GM10266 (cell line): ENCODE measurements around the gene EPB41L4B.

Source experiments
- DNase-seq: peaks from one replicate; pipeline ENCODE4 v3.0.0; 2012; ENCODE audit errors: extremely low spot score
- TF ChIP-seq, protein P1 (sequence below): IDR thresholded peaks from 2 replicates; pipeline ENCODE4 v1.5.1; 2012; ENCODE audit warnings: mild to moderate bottlenecking, low read depth; ENCODE audit not compliant: control insufficient read depth, insufficient read depth; ENCODE audit errors: missing control alignments

EPB41L4B gene

GRCh38 chr9:109192732-109193361 is 128.0 kb downstream of the EPB41L4B start:
- TF ChIP-seq, protein P1, sequence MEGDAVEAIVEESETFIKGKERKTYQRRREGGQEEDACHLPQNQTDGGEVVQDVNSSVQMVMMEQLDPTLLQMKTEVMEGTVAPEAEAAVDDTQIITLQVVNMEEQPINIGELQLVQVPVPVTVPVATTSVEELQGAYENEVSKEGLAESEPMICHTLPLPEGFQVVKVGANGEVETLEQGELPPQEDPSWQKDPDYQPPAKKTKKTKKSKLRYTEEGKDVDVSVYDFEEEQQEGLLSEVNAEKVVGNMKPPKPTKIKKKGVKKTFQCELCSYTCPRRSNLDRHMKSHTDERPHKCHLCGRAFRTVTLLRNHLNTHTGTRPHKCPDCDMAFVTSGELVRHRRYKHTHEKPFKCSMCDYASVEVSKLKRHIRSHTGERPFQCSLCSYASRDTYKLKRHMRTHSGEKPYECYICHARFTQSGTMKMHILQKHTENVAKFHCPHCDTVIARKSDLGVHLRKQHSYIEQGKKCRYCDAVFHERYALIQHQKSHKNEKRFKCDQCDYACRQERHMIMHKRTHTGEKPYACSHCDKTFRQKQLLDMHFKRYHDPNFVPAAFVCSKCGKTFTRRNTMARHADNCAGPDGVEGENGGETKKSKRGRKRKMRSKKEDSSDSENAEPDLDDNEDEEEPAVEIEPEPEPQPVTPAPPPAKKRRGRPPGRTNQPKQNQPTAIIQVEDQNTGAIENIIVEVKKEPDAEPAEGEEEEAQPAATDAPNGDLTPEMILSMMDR = peak; percentile 41
- no peak for DNase-seq

DNA sequence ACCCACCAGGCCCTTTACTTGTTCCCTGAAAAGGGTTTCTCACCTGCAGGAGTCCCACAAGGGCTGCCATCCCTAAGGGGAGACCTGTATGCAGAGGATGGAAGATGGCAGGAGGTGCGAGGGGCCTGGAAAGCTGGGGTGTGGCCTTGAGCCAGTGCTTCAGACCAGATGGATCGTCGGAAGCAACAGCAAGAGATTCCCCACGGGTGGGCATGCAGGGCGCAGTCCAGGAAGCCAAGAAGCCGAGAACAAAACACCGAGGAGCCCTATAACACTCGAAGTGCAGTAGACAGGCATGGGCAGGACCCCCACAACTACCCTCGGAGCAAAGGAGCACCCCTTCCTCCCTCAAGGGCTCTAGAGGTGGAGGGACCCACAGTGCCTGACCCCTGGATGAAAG is 129.1 kb downstream of the EPB41L4B start:
- no peak for DNase-seq
- TF ChIP-seq, protein P1 = no peak

- DNase-seq = no peak
Measured at GRCh38 chr9:109190151-109190550, 130.7 kb downstream of the EPB41L4B start.

GRCh38 chr9:109186857-109187520 is 133.9 kb downstream of the EPB41L4B start:
- DNase-seq = no peak
- TF ChIP-seq, protein P1 = no peak

More at GRCh38 chr9:109190151-109190550, 130.7 kb downstream of the EPB41L4B start:
- TF ChIP-seq, protein P1 = no peak

- TF ChIP-seq, protein P1 = peak; percentile 51
- DNase-seq = no peak
Measured at GRCh38 chr9:109182940-109183798, 137.7 kb downstream of the EPB41L4B start.

DNA sequence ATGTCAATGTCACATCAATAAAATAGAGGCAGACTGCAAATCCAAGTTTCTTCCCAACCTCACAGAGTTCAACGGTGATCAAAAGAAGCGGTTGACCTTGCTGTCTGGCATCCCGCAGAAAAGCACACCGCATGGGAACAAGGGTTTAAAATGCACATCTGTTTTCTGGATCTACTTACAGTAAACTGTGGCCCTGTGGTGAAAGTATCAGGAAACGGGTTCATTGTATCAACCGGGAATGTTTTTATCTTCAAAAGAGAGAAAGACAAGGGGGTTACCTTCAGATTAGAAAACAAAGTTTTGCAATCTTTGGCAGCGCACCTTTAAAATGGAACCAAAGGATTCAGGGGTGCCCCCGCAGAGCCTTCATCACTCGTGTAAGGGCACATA is 138.3 kb downstream of the EPB41L4B start:
- TF ChIP-seq, protein P1 = no peak
- DNase-seq = no peak
